HEK293 (cell line): ENCODE measurements around the gene DLG2.

Source experiments
- CTCF ChIA-PET: fragments of 350-600 bp; formaldehyde crosslinking; extraction: SDS; loops from one replicate; lab custom pipeline; 2021; ENCODE audit warnings: antibody characterized with exemption; lab: Yijun Ruan, JAX
- POLR2A ChIA-PET: fragments of 300-600 bp; formaldehyde crosslinking; extraction: SDS; loops from one replicate; lab custom pipeline; 2020; ENCODE audit warnings: antibody characterized with exemption, inconsistent platforms; lab: Yijun Ruan, JAX
- H3K27ac ChIP-seq: fragments of 200-500 bp; sonication (Bioruptor generic); 2 replicates; pipeline ENCODE4 v1.5.1; 2014; ENCODE audit warnings: low read depth, low read length, control low read depth, inconsistent platforms; ENCODE audit errors: extremely low read depth
- H3K36me3 ChIP-seq, 2 experiments: fragments of 200-500 bp in 1 of 2; sonication (Bioruptor generic) in 1 of 2; 1 replicate in 1 of 2; 2 replicates in 1 of 2; pipeline ENCODE4 v1.5.1; 2014 to 2017; ENCODE audit warnings: inconsistent platforms in 2 of 2, low read length in 2 of 2; ENCODE audit not compliant: control insufficient read depth in 2 of 2, insufficient read depth in 1 of 2
- H3K4me1 ChIP-seq: fragments of 200-500 bp; sonication (Bioruptor generic); 2 replicates; pipeline ENCODE4 v1.5.1; 2014; ENCODE audit warnings: mild to moderate bottlenecking, low read length, inconsistent platforms; ENCODE audit not compliant: control insufficient read depth, insufficient read depth
- H3K4me3 ChIP-seq: 2 replicates; pipeline ENCODE4 v1.5.1; 2011; ENCODE audit warnings: low read depth, mild to moderate bottlenecking, control low read depth, low read length, moderate library complexity
- H3K9me3 ChIP-seq: fragments of 200-500 bp; sonication (Bioruptor generic); 2 replicates; pipeline ENCODE4 v1.5.1; 2014; ENCODE audit warnings: low read depth, low read length, inconsistent platforms; ENCODE audit not compliant: control insufficient read depth, insufficient read depth
- KLF16 ChIP-seq: fragments of 450-650 bp; formaldehyde crosslinking; IDR thresholded peaks from 2 replicates; pipeline ENCODE4 v1.5.1; 2017; ENCODE audit warnings: missing biosample characterization, missing genetic modification characterization
- KLF8 ChIP-seq: fragments of 450-650 bp; formaldehyde crosslinking; IDR thresholded peaks from 2 replicates; pipeline ENCODE4 v1.5.1; 2016; ENCODE audit warnings: missing biosample characterization, missing genetic modification characterization
- MEIS1 ChIP-seq: sonication (generic); formaldehyde crosslinking; IDR thresholded peaks from 2 replicates; pipeline ENCODE4 v1.8.1; 2022; ENCODE audit warnings: missing genetic modification reagents, mild to moderate bottlenecking, borderline replicate concordance
- OSR2 ChIP-seq: fragments of 450-650 bp; formaldehyde crosslinking; IDR thresholded peaks from 2 replicates; pipeline ENCODE4 v1.5.1; 2016; ENCODE audit warnings: missing biosample characterization, missing genetic modification characterization
- WT1 ChIP-seq: fragments of 450-650 bp; formaldehyde crosslinking; IDR thresholded peaks from 2 replicates; pipeline ENCODE4 v1.5.1; 2016; ENCODE audit warnings: missing biosample characterization, missing genetic modification characterization
- YY1 ChIP-seq: fragments of 450-650 bp; formaldehyde crosslinking; IDR thresholded peaks from 2 replicates; pipeline ENCODE4 v1.5.1; 2018; ENCODE audit warnings: missing biosample characterization, missing genetic modification characterization
- ZIC2 ChIP-seq: fragments of 450-650 bp; formaldehyde crosslinking; IDR thresholded peaks from 2 replicates; pipeline ENCODE4 v1.5.1; 2016; ENCODE audit warnings: missing biosample characterization, missing genetic modification characterization
- ZNF133 ChIP-seq: fragments of 450-650 bp; formaldehyde crosslinking; IDR thresholded peaks from 2 replicates; pipeline ENCODE4 v1.5.1; 2016; ENCODE audit warnings: missing biosample characterization, missing genetic modification characterization
- ZNF140 ChIP-seq: fragments of 450-650 bp; formaldehyde crosslinking; IDR thresholded peaks from 2 replicates; pipeline ENCODE4 v1.5.1; 2016; ENCODE audit warnings: missing biosample characterization, missing genetic modification characterization
- ZNF175 ChIP-seq: fragments of 450-650 bp; formaldehyde crosslinking; IDR thresholded peaks from 2 replicates; pipeline ENCODE4 v1.5.1; 2016; ENCODE audit warnings: missing biosample characterization, missing genetic modification characterization
- ZNF350 ChIP-seq: fragments of 450-650 bp; formaldehyde crosslinking; IDR thresholded peaks from 2 replicates; pipeline ENCODE4 v1.5.0; 2017; ENCODE audit warnings: missing biosample characterization, mild to moderate bottlenecking, missing genetic modification characterization
- ZNF529 ChIP-seq: fragments of 450-650 bp; formaldehyde crosslinking; IDR thresholded peaks from 2 replicates; pipeline ENCODE4 v1.5.1; 2017; ENCODE audit warnings: missing genetic modification characterization, missing biosample characterization; ENCODE audit not compliant: insufficient replicate concordance
- ZNF544 ChIP-seq: fragments of 450-650 bp; formaldehyde crosslinking; IDR thresholded peaks from 2 replicates; pipeline ENCODE4 v1.5.0; 2017; ENCODE audit warnings: missing biosample characterization, missing genetic modification characterization
- ZNF624 ChIP-seq: fragments of 450-650 bp; formaldehyde crosslinking; IDR thresholded peaks from 2 replicates; pipeline ENCODE4 v1.5.1; 2017; ENCODE audit warnings: missing biosample characterization, missing genetic modification characterization
- ZNF654 ChIP-seq: fragments of 450-650 bp; formaldehyde crosslinking; IDR thresholded peaks from 2 replicates; pipeline ENCODE4 v1.5.1; 2016; ENCODE audit warnings: low read depth, missing biosample characterization, missing genetic modification characterization
- ZSCAN23 ChIP-seq: fragments of 450-650 bp; formaldehyde crosslinking; IDR thresholded peaks from 2 replicates; pipeline ENCODE4 v1.5.1; 2016; ENCODE audit warnings: missing biosample characterization, missing genetic modification characterization
- TF ChIP-seq, protein P1 (sequence below): fragments of 450-650 bp; formaldehyde crosslinking; conservative IDR thresholded peaks from 2 replicates; pipeline ENCODE4 v1.5.1; 2016; ENCODE audit warnings: low read depth, missing biosample characterization, missing genetic modification characterization
- TF ChIP-seq, protein P2 (sequence below): fragments of 450-650 bp; formaldehyde crosslinking; IDR thresholded peaks from 2 replicates; pipeline ENCODE4 v1.5.1; 2016; ENCODE audit warnings: missing biosample characterization, missing genetic modification characterization
- TF ChIP-seq, protein P3 (sequence below): fragments of 450-650 bp; formaldehyde crosslinking; IDR thresholded peaks from 2 replicates; pipeline ENCODE4 v1.5.1; 2016; ENCODE audit warnings: missing biosample characterization, missing genetic modification characterization
- TF ChIP-seq, protein P4 (sequence below): fragments of 450-650 bp; formaldehyde crosslinking; IDR thresholded peaks from 2 replicates; pipeline ENCODE4 v1.5.1; 2017; ENCODE audit warnings: missing biosample characterization, missing genetic modification characterization

DLG2 gene

DNA sequence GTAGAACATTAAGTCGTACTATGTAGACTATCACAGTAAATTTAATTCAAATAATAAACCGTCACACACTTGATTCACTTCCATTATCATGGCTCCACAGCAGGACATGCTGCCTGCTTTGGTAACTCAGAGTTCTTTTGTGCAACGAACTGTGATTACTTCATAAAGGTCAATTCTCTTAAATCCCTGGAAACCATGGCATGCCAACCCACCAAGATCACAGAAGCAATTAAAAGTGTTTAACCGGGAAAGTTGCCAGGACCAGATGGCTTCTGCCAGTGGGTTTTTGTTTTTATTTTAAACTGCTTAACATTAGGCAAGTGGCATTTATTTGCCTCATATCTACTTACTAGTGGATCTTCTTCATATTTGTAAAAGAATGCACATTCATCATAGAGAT is 1162.1 kb downstream of the DLG2 start (continued):
- TF ChIP-seq, protein P1, sequence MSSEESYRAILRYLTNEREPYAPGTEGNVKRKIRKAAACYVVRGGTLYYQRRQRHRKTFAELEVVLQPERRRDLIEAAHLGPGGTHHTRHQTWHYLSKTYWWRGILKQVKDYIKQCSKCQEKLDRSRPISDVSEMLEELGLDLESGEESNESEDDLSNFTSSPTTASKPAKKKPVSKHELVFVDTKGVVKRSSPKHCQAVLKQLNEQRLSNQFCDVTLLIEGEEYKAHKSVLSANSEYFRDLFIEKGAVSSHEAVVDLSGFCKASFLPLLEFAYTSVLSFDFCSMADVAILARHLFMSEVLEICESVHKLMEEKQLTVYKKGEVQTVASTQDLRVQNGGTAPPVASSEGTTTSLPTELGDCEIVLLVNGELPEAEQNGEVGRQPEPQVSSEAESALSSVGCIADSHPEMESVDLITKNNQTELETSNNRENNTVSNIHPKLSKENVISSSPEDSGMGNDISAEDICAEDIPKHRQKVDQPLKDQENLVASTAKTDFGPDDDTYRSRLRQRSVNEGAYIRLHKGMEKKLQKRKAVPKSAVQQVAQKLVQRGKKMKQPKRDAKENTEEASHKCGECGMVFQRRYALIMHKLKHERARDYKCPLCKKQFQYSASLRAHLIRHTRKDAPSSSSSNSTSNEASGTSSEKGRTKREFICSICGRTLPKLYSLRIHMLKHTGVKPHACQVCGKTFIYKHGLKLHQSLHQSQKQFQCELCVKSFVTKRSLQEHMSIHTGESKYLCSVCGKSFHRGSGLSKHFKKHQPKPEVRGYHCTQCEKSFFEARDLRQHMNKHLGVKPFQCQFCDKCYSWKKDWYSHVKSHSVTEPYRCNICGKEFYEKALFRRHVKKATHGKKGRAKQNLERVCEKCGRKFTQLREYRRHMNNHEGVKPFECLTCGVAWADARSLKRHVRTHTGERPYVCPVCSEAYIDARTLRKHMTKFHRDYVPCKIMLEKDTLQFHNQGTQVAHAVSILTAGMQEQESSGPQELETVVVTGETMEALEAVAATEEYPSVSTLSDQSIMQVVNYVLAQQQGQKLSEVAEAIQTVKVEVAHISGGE (tag by site-specific recombination) = no peak
- TF ChIP-seq ZNF654 (tag by site-specific recombination) (no peak), KLF8 (tag by site-specific recombination) (no peak), ZNF140 (no peak)
- TF ChIP-seq, protein P2, sequence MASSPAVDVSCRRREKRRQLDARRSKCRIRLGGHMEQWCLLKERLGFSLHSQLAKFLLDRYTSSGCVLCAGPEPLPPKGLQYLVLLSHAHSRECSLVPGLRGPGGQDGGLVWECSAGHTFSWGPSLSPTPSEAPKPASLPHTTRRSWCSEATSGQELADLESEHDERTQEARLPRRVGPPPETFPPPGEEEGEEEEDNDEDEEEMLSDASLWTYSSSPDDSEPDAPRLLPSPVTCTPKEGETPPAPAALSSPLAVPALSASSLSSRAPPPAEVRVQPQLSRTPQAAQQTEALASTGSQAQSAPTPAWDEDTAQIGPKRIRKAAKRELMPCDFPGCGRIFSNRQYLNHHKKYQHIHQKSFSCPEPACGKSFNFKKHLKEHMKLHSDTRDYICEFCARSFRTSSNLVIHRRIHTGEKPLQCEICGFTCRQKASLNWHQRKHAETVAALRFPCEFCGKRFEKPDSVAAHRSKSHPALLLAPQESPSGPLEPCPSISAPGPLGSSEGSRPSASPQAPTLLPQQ (tag by site-specific recombination) = no peak
- TF ChIP-seq, protein P3, sequence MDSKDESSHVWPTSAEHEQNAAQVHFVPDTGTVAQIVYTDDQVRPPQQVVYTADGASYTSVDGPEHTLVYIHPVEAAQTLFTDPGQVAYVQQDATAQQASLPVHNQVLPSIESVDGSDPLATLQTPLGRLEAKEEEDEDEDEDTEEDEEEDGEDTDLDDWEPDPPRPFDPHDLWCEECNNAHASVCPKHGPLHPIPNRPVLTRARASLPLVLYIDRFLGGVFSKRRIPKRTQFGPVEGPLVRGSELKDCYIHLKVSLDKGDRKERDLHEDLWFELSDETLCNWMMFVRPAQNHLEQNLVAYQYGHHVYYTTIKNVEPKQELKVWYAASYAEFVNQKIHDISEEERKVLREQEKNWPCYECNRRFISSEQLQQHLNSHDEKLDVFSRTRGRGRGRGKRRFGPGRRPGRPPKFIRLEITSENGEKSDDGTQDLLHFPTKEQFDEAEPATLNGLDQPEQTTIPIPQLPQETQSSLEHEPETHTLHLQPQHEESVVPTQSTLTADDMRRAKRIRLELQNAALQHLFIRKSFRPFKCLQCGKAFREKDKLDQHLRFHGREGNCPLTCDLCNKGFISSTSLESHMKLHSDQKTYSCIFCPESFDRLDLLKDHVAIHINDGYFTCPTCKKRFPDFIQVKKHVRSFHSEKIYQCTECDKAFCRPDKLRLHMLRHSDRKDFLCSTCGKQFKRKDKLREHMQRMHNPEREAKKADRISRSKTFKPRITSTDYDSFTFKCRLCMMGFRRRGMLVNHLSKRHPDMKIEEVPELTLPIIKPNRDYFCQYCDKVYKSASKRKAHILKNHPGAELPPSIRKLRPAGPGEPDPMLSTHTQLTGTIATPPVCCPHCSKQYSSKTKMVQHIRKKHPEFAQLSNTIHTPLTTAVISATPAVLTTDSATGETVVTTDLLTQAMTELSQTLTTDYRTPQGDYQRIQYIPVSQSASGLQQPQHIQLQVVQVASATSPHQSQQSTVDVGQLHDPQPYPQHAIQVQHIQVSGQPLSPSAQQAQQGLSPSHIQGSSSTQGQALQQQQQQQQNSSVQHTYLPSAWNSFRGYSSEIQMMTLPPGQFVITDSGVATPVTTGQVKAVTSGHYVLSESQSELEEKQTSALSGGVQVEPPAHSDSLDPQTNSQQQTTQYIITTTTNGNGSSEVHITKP (tag by site-specific recombination) = no peak
- TF ChIP-seq, protein P4, sequence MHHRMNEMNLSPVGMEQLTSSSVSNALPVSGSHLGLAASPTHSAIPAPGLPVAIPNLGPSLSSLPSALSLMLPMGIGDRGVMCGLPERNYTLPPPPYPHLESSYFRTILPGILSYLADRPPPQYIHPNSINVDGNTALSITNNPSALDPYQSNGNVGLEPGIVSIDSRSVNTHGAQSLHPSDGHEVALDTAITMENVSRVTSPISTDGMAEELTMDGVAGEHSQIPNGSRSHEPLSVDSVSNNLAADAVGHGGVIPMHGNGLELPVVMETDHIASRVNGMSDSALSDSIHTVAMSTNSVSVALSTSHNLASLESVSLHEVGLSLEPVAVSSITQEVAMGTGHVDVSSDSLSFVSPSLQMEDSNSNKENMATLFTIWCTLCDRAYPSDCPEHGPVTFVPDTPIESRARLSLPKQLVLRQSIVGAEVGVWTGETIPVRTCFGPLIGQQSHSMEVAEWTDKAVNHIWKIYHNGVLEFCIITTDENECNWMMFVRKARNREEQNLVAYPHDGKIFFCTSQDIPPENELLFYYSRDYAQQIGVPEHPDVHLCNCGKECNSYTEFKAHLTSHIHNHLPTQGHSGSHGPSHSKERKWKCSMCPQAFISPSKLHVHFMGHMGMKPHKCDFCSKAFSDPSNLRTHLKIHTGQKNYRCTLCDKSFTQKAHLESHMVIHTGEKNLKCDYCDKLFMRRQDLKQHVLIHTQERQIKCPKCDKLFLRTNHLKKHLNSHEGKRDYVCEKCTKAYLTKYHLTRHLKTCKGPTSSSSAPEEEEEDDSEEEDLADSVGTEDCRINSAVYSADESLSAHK (tag by site-specific recombination) = no peak

DNA sequence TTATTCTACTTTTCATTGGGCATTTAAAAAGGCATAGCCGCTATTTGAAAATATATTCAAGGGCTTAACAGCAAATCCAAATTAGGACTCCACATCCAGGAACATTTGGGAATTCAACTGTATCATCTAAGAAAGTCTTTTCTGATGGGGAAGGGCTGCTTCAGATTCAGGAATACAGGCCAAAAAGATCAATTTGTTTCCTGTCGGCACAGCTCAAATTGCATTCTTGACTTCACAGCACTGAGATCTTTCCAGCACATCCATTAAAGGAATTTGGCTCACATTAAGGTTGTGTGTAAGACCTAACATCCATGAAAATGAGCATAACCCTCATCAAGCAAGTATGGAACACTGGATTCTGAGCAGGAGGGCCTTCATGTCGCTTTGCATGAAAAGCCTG is 1171.5 kb downstream of the DLG2 start:
- ChIA-PET POLR2A (interaction anchor here (0.6 kb wide), 1 partner anchor 26 kb away, joined by 6 read pairs; no protein-coding TSS in a partner anchor), CTCF (no interaction called here)
- Histone ChIP-seq H3K4me3 (no peak overlapping the region), H3K27ac (no peak overlapping the region), H3K36me3 (no peaks in the 10 kb centered on the region)
- TF ChIP-seq ZNF624 = no peak
- no peak for TF ChIP-seq YY1
- TF ChIP-seq, protein P2 (tag by site-specific recombination) = no peak
- no peak for TF ChIP-seq ZNF529 (tag by site-specific recombination)
- no peak for TF ChIP-seq ZNF133 (tag by site-specific recombination)
- TF ChIP-seq, protein P1 (tag by site-specific recombination) = no peak
- TF ChIP-seq ZNF544 = no peak
- no peak for TF ChIP-seq ZIC2 (tag by site-specific recombination)
- TF ChIP-seq WT1 (tag by site-specific recombination) = no peak
- no peak for TF ChIP-seq MEIS1
- TF ChIP-seq ZSCAN23 = no peak
- TF ChIP-seq KLF16 (tag by site-specific recombination) = no peak
- TF ChIP-seq ZNF175 (tag by site-specific recombination) = no peak
- no peak for TF ChIP-seq ZNF350 (tag by site-specific recombination)
- TF ChIP-seq OSR2 = no peak
- TF ChIP-seq, all 188 proteins: peak for 0
- Histone ChIP-seq H3K4me1 (no peaks in the 10 kb centered on the region), H3K9me3 (no peaks in the 10 kb centered on the region)
